Upper lobe of right lung (tissue), 1 donor: ENCODE data around the gene COG3. TPM values are rescaled to one million over a fixed set of nuclear protein-coding genes. Genes with fewer than 3 reads are reported as not detected.

Experiments used
- ATAC-seq: fragments of 200-7000 bp; cut with Tn5 transposase; one replicate; pipeline ENCODE4 v1.9.1; 2020; ENCODE audit warnings: mild to moderate bottlenecking, moderate library complexity
- DNase-seq: peaks from one replicate; pipeline ENCODE4 v3.0.0-alpha.2; 2020
- H3K27ac ChIP-seq: fragments of 200-600 bp; one replicate; pipeline ENCODE4 v1.8.0; 2022
- H3K27me3 ChIP-seq: fragments of 200-600 bp; one replicate; pipeline ENCODE4 v1.8.0; 2022; ENCODE audit warnings: mild to moderate bottlenecking
- H3K36me3 ChIP-seq: fragments of 200-600 bp; one replicate; pipeline ENCODE4 v1.8.0; 2022
- H3K4me1 ChIP-seq: fragments of 200-600 bp; one replicate; pipeline ENCODE4 v1.8.0; 2022
- H3K4me3 ChIP-seq: fragments of 200-600 bp; one replicate; pipeline ENCODE4 v1.8.0; 2022; ENCODE audit warnings: mild to moderate bottlenecking
- H3K9me3 ChIP-seq: fragments of 200-600 bp; one replicate; pipeline ENCODE4 v1.8.0; 2022
- CTCF ChIP-seq: fragments of 200-600 bp; IDR thresholded peaks from one replicate; pipeline ENCODE4 v1.8.0; 2022; ENCODE audit warnings: antibody characterized with exemption
- intact Hi-C: fragments of 100-400 bp; cut with DNase I; formaldehyde crosslinking; loops from one replicate; pipeline ENCODE4 v1.11.0; 2022
- total RNA-seq: library from RNA; stranded (reverse); fragmentation: NEBNext Ultra II Directional; extraction: Animal tissue kit (Norgen Biotek cat#: 25700); gene quantifications from one replicate; pipeline ENCODE4 v1.2.1, GENCODE V29; 2021
- donor health status: DM: no; HTN: yes; CAD: no; lungs with severe emphysema.

Gene COG3
- total RNA-seq, 1 donor from 2014 or later, result 26.4 TPM

GRCh38 chr13:45518525-45519245 is 53.9 kb downstream of the COG3 start:
- intact Hi-C loops, result no loop called here
- H3K27me3 ChIP-seq, result no peaks in the 10 kb centered on the region
- DNase-seq (no peak), ATAC-seq (no peak)
- no peak overlapping the region for H3K27ac ChIP-seq
- H3K36me3 ChIP-seq, result peaks cover 90% of the 10 kb centered on the region
- no peaks in the 10 kb centered on the region for H3K9me3 ChIP-seq
- H3K4me3 ChIP-seq, result no peak overlapping the region
- no peak for TF ChIP-seq CTCF
- H3K4me1 ChIP-seq, result no peaks in the 10 kb centered on the region

- H3K27me3 ChIP-seq, result no peaks in the 10 kb centered on the region
- DNase-seq (no peak), ATAC-seq (no peak)
- no peaks in the 10 kb centered on the region for H3K9me3 ChIP-seq
- H3K4me3 ChIP-seq, result no peak overlapping the region
- no peak overlapping the region for H3K27ac ChIP-seq
- H3K36me3 ChIP-seq, result peaks cover 90% of the 10 kb centered on the region
- TF ChIP-seq CTCF, result no peak
- intact Hi-C loops, result no loop called here
- H3K4me1 ChIP-seq, result no peaks in the 10 kb centered on the region
Observed at GRCh38 chr13:45519493-45519892, 54.8 kb downstream of the COG3 start.

GRCh38 chr13:45521297-45521696 is 56.6 kb downstream of the COG3 start:
- Histone ChIP-seq H3K36me3 (peaks cover 88% of the 10 kb centered on the region), H3K4me1 (no peaks in the 10 kb centered on the region), H3K9me3 (no peaks in the 10 kb centered on the region), H3K4me3 (no peak overlapping the region), H3K27me3 (no peaks in the 10 kb centered on the region), H3K27ac (no peak overlapping the region)
- intact Hi-C loops, result no loop called here
- no peak for DNase-seq
- ATAC-seq, result peak; percentile 92
- TF ChIP-seq CTCF, result no peak

GRCh38 chr13:45522571-45522970 is 57.8 kb downstream of the COG3 start:
- TF ChIP-seq CTCF, result no peak
- intact Hi-C loops, result no loop called here

GRCh38 chr13:45527699-45528462 is 63.1 kb downstream of the COG3 start:
- no peaks in the 10 kb centered on the region for H3K9me3 ChIP-seq
- ATAC-seq, result peak; percentile 61
- no peaks in the 10 kb centered on the region for H3K27me3 ChIP-seq
- intact Hi-C loops, result no loop called here
- TF ChIP-seq CTCF, result no peak
- DNase-seq, result no peak
- H3K4me3 ChIP-seq, result no peak overlapping the region
- peaks cover 85% of the 10 kb centered on the region for H3K36me3 ChIP-seq
- peak overlapping the region; percentile 49 for H3K27ac ChIP-seq
- peaks cover 4% of the 10 kb centered on the region for H3K4me1 ChIP-seq

More at GRCh38 chr13:45522571-45522970, 57.8 kb downstream of the COG3 start:
- Histone ChIP-seq H3K4me3 (no peak overlapping the region), H3K27ac (no peak overlapping the region), H3K27me3 (no peaks in the 10 kb centered on the region), H3K9me3 (no peaks in the 10 kb centered on the region), H3K4me1 (peaks cover 4% of the 10 kb centered on the region), H3K36me3 (peaks cover 84% of the 10 kb centered on the region)
- ATAC-seq, result no peak
- DNase-seq, result no peak
